Neural cell (in vitro differentiated cells): ENCODE measurements around the gene LRSAM1. TPM values are rescaled to one million over a fixed set of nuclear protein-coding genes. Genes with fewer than 3 reads are reported as not detected.

Experiments used
- H2AFZ ChIP-seq: fragments of 200-600, 300-800 bp; sonication (generic), shearing (Covaris generic); 2 replicates; pipeline ENCODE4 v1.6.0; 2014; ENCODE audit warnings: low read depth, mild to moderate bottlenecking, antibody characterized with exemption, low read length, moderate library complexity
- H3F3A ChIP-seq: fragments of 200-600 bp; shearing (Covaris generic); 2 replicates; pipeline ENCODE4 v1.6.1; 2016; ENCODE audit warnings: mild to moderate bottlenecking, moderate library complexity, mixed read lengths, antibody characterized with exemption, low read length; ENCODE audit not compliant: insufficient read depth, poor library complexity, severe bottlenecking
- H3K27ac ChIP-seq: fragments of 200-600, 300-800 bp; sonication (generic), shearing (Covaris generic); 2 replicates; pipeline ENCODE4 v1.5.1; 2014; ENCODE audit warnings: mild to moderate bottlenecking, low read length, moderate library complexity
- H3K27me3 ChIP-seq: fragments of 300-800, 200-600 bp; sonication (generic), shearing (Covaris generic); 2 replicates; pipeline ENCODE4 v1.6.0; 2014; ENCODE audit warnings: mild to moderate bottlenecking, low read depth, low read length, moderate library complexity; ENCODE audit not compliant: insufficient read depth
- H3K36me3 ChIP-seq: fragments of 300-800, 200-600 bp; sonication (generic), shearing (Covaris generic); 2 replicates; pipeline ENCODE4 v1.5.1; 2014; ENCODE audit warnings: mild to moderate bottlenecking, antibody characterized with exemption, low read length, moderate library complexity; ENCODE audit not compliant: insufficient read depth
- H3K4me2 ChIP-seq: fragments of 300-800, 200-600 bp; sonication (generic), shearing (Covaris generic); 2 replicates; pipeline ENCODE4 v1.6.0; 2014; ENCODE audit warnings: mild to moderate bottlenecking, low read length
- H3K4me3 ChIP-seq: fragments of 300-800, 200-600 bp; sonication (generic), shearing (Covaris generic); 2 replicates; pipeline ENCODE4 v1.5.1; 2014; ENCODE audit warnings: mild to moderate bottlenecking, low read length, moderate library complexity
- H3K79me2 ChIP-seq: fragments of 200-600 bp; shearing (Covaris generic); replicated peaks from 2 replicates; pipeline ENCODE4 v1.6.0; 2014; ENCODE audit warnings: mild to moderate bottlenecking, low read length, moderate library complexity; ENCODE audit not compliant: insufficient read depth
- H3K9ac ChIP-seq: fragments of 300-800, 200-600 bp; sonication (generic), shearing (Covaris generic); 2 replicates; pipeline ENCODE4 v1.6.1; 2016; ENCODE audit warnings: mild to moderate bottlenecking, low read length, mixed read lengths
- H3K9me2 ChIP-seq: fragments of 200-600 bp; shearing (Covaris generic); 2 replicates; pipeline ENCODE4 v1.6.1; 2016; ENCODE audit warnings: mild to moderate bottlenecking, low read length, mixed read lengths; ENCODE audit not compliant: insufficient read depth
- H3K9me3 ChIP-seq: fragments of 200-600, 300-800 bp; sonication (generic), shearing (Covaris generic); 2 replicates; pipeline ENCODE4 v1.6.1; 2016; ENCODE audit warnings: mild to moderate bottlenecking, mixed run types, low read length, moderate library complexity, mixed read lengths
- H4K20me1 ChIP-seq: fragments of 200-600 bp; shearing (Covaris generic); 2 replicates; pipeline ENCODE4 v1.6.1; 2016; ENCODE audit warnings: mild to moderate bottlenecking, mixed run types; ENCODE audit not compliant: insufficient read depth
- CTCF ChIP-seq: fragments of 450-650 bp; IDR thresholded peaks from 2 replicates; pipeline ENCODE4 v1.5.1; 2014; ENCODE audit warnings: antibody characterized with exemption, mild to moderate bottlenecking, moderate library complexity; ENCODE audit not compliant: poor library complexity, severe bottlenecking
- EP300 ChIP-seq: fragments of 450-650 bp; conservative IDR thresholded peaks from 2 replicates; pipeline ENCODE4 v1.6.1; 2014; ENCODE audit warnings: antibody characterized with exemption, mild to moderate bottlenecking, moderate library complexity; ENCODE audit not compliant: poor library complexity, severe bottlenecking
- EZH2 ChIP-seq: fragments of 200-600, 300-800 bp; shearing (Covaris generic), sonication (generic); IDR thresholded peaks from 2 replicates; pipeline ENCODE4 v1.6.1; 2014; ENCODE audit warnings: antibody characterized with exemption, low read length, borderline replicate concordance, mild to moderate bottlenecking; ENCODE audit not compliant: insufficient read depth, poor library complexity, severe bottlenecking
- MXI1 ChIP-seq: fragments of 450-650 bp; conservative IDR thresholded peaks from 2 replicates; pipeline ENCODE4 v1.6.1; 2014; ENCODE audit warnings: antibody characterized with exemption, mild to moderate bottlenecking; ENCODE audit not compliant: poor library complexity, severe bottlenecking
- POLR2AphosphoS5 ChIP-seq: IDR thresholded peaks from 2 replicates; pipeline ENCODE4 v1.6.1; 2012
- RAD21 ChIP-seq: fragments of 450-650 bp; conservative IDR thresholded peaks from 2 replicates; pipeline ENCODE4 v1.6.1; 2014; ENCODE audit warnings: antibody characterized with exemption, mild to moderate bottlenecking, moderate library complexity
- REST ChIP-seq: IDR thresholded peaks from 2 replicates; pipeline ENCODE4 v1.6.1; 2012; ENCODE audit warnings: borderline replicate concordance
- SMC3 ChIP-seq: fragments of 450-650 bp; conservative IDR thresholded peaks from 2 replicates; pipeline ENCODE4 v1.6.1; 2014; ENCODE audit warnings: antibody characterized with exemption, mild to moderate bottlenecking, moderate library complexity; ENCODE audit not compliant: poor library complexity
- TAF1 ChIP-seq: IDR thresholded peaks from 2 replicates; pipeline ENCODE4 v1.6.1; 2012; ENCODE audit warnings: low read depth
- polyA plus RNA-seq: library from polyadenylated mRNA; depleted of rRNA; stranded (reverse); fragments of >200 nt; gene quantifications from 2 replicates; pipeline ENCODE4 v1.2.3, GENCODE V29; 2014

The LRSAM1 gene
- polyA plus RNA-seq, 1 donor from 2014 or later = 21.6 TPM

- Histone ChIP-seq H3K79me2 (no peaks in the 10 kb centered on the region), H3F3A (no peaks in the 10 kb centered on the region), H3K9me3 (no peaks in the 10 kb centered on the region), H3K9ac (no peak overlapping the region), H3K4me2 (no peak overlapping the region), H4K20me1 (no peaks in the 10 kb centered on the region), H3K27ac (no peak overlapping the region), H3K4me3 (no peak overlapping the region), H3K36me3 (no peaks in the 10 kb centered on the region), H3K27me3 (no peaks in the 10 kb centered on the region), H3K9me2 (no peaks in the 10 kb centered on the region), H2AFZ (no peak overlapping the region)
- no peak for TF ChIP-seq TAF1
Measured at GRCh38 chr9:127492616-127493015, 41.3 kb downstream of the LRSAM1 start.

- H2AFZ ChIP-seq = no peak overlapping the region
- H3K27ac ChIP-seq = no peak overlapping the region
- H3K4me3 ChIP-seq = no peak overlapping the region
- H3K4me2 ChIP-seq = no peak overlapping the region
- no peaks in the 10 kb centered on the region for H3K9me2 ChIP-seq
- H3K9ac ChIP-seq = no peak overlapping the region
- no peaks in the 10 kb centered on the region for H3K36me3 ChIP-seq
- no peaks in the 10 kb centered on the region for H3K79me2 ChIP-seq
- no peak for TF ChIP-seq MXI1
- no peak for TF ChIP-seq EP300
- no peak for TF ChIP-seq REST
- no peak for TF ChIP-seq EZH2
- no peak for TF ChIP-seq CTCF
- TF ChIP-seq RAD21 = no peak
- no peak for TF ChIP-seq POLR2AphosphoS5
- TF ChIP-seq TAF1 = no peak
- TF ChIP-seq SMC3 = no peak
- no peaks in the 10 kb centered on the region for H4K20me1 ChIP-seq
- no peaks in the 10 kb centered on the region for H3K27me3 ChIP-seq
- no peaks in the 10 kb centered on the region for H3K9me3 ChIP-seq
- H3F3A ChIP-seq = no peaks in the 10 kb centered on the region
Measured at GRCh38 chr9:127493592-127494303, 42.4 kb downstream of the LRSAM1 start.

- Histone ChIP-seq H3K79me2 (no peaks in the 10 kb centered on the region), H2AFZ (no peak overlapping the region), H4K20me1 (no peaks in the 10 kb centered on the region), H3K36me3 (no peaks in the 10 kb centered on the region), H3K4me3 (no peak overlapping the region), H3K27ac (no peak overlapping the region), H3K9ac (no peak overlapping the region), H3K27me3 (no peaks in the 10 kb centered on the region), H3K9me2 (no peaks in the 10 kb centered on the region), H3F3A (no peaks in the 10 kb centered on the region), H3K4me2 (no peak overlapping the region), H3K9me3 (no peaks in the 10 kb centered on the region)
- TF ChIP-seq RAD21 = no peak
- no peak for TF ChIP-seq SMC3
- no peak for TF ChIP-seq EP300
- TF ChIP-seq MXI1 = no peak
Measured at GRCh38 chr9:127494304-127494702, 43.0 kb downstream of the LRSAM1 start.
